HG02588 (cell line): ENCODE measurements around the gene VAC14.

Experiments
- ATAC-seq: cut with Tn5 transposase; IDR thresholded peaks from one replicate; pipeline ENCODE4 v1.9.1; 2021; ENCODE audit warnings: mild to moderate bottlenecking, moderate library complexity; ENCODE audit not compliant: unreplicated experiment

VAC14 gene

GRCh38 chr16:70725912-70726828 is 74.8 kb downstream of the VAC14 start:
- no peak for ATAC-seq

- no peak for ATAC-seq
Observed at GRCh38 chr16:70725024-70725911, 75.7 kb downstream of the VAC14 start.

DNA sequence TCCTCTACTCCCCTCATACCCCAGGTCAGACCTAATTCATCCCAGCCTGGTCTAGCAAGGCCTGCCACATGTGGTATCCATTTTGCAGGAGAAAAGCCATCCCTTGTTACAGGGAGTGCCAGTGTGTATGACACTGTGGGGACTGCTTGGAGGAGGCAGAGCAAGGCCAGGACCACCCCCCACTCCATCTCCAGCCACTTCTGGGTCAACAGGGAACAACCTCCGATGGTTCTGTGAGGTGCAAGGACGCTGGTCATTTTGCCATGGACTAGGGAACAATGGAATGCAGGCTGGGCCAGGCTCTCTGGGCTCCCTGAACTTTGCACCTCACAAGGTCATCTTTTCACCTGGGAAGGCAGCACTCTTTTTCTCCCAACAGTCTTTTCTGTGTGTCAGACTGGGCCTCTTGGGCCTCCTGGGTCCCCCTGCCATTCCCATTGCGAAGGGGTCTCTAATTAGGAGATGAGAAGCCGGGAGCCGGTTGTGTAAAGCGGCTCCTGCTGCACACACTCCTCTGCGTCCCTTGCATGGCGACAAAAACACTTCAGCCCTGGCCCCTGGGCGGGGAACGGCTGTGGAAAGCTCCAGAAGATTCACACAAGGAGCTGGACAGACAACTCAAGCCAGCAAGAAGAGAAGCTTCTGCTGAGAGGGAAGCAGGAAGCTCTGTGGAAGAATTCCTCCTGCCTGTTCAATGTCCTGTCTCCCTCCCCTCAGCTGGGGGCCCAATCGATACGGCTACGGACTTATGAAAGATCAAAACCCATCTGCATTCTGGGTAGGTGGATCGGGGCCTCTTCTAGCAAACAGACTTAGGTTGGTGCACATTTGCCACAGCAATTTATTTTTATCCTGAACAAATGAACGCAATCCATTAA is 76.6 kb downstream of the VAC14 start:
- ATAC-seq = no peak

DNA sequence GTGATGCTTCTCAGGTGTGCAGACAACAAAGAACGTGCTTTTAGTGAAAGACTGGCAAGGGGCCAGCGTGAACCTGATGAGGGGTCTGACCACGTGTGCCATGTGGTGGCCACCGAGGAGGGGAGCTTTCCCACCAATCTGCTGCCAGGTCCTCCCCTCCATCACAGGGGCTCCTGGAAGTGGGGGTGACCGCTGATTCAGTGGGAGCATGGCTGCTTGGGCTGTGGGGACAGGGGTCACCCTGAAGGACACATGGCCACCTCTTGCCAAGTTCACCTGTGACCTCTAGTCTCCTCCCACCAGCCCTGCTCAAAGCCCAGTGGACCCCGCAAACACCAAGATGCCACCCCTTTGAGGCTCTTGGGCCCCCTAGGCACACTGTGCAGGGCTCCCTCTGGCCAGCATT is 77.2 kb downstream of the VAC14 start:
- ATAC-seq = no peak

- ATAC-seq = no peak
Observed at GRCh38 chr16:70721202-70721963, 79.6 kb downstream of the VAC14 start.

- ATAC-seq = no peak
Observed at GRCh38 chr16:70720425-70721201, 80.3 kb downstream of the VAC14 start.

- no peak for ATAC-seq
Observed at GRCh38 chr16:70717065-70717464, 83.9 kb downstream of the VAC14 start.

DNA sequence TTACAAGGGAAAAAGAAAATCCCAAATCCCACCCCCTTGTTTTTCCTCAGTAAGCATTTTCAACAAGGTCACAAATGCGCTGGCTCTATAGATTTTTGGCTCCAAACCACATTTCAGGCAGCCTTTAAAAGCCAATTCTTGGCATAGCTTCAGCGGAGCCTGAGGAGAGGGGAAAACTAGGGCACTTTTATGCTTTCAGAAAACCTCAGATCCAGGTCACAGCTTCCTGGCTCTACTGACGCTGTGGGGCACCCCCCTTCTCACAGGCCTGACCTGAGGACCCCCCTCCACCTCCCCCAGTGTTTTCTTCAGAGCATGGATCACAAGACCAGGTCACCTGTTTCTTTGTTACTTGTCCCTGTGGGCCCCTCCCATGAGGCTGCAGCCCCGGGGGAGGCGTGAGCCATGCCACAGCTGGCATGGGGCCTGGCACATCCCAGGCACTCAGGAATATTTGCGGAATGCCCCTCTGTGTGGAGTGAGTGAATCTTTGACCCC is 85.0 kb downstream of the VAC14 start:
- no peak for ATAC-seq

- ATAC-seq = no peak
Observed at GRCh38 chr16:70715055-70715858, 85.7 kb downstream of the VAC14 start.

- ATAC-seq = no peak
Observed at GRCh38 chr16:70714581-70715054, 86.3 kb downstream of the VAC14 start.

DNA sequence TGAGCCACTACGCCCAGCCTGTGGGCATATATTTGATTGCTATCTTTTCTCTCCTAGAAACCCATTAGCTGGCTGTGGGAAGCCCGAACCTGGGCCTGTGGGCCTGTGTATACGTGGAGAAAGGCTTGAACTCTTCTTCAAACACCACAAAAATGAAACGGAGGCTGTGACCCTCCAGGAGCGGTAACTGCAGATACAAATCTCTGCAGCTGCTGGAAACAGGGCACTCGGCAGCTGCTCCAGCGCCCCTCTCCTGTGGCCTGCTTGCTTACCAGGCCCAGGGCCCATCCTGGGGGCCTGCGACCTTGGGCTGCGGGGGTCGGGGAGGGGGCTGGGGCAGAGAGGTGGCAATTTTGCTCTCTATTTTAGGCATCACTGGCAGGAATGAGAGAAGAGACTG is 87.1 kb downstream of the VAC14 start:
- no peak for ATAC-seq

GRCh38 chr16:70713342-70713741 is 87.6 kb downstream of the VAC14 start:
- ATAC-seq = no peak

- ATAC-seq = no peak
Observed at GRCh38 chr16:70712942-70713341, 88.0 kb downstream of the VAC14 start.

- ATAC-seq = no peak
Observed at GRCh38 chr16:70712359-70712758, 88.6 kb downstream of the VAC14 start.

GRCh38 chr16:70711211-70712031 is 89.5 kb downstream of the VAC14 start:
- ATAC-seq = no peak

DNA sequence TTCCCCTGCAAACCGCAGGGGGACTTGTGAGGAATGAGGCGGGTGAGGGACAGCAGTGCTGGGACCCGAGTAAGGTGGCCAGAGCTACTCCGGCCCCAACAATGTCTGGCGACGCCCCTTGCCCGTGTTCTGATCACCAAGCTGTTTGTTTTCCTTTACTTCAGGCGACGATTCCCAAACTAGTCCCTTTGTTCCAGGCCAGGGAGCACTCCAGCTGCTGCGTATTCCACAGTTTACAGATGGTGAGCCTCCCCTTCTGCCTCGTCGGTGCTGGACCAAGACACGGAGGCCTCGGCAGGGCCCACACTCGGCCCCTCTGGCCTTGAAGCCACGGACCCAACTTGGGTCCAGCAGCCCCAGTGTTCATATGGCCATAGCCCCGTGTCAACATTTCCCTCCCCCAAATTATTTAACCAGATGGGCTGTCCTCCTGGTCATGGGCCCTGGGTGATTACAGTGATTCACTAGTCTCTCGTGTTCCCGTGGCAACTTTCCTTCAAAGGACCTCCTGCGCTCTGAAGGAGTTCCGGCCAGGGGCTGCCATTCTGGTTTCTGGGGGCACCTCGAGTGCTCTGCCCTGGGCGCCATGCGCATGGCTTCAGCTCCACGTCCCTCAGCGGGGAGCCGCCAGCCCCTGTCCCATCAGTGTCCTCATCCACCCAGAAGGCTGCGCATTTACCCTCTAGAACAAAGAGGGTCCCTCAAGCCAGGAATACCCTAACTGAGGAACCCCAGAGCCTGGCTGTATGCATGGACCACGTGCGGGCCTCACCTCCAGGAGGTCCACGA is 90.3 kb downstream of the VAC14 start:
- ATAC-seq = no peak
